Bronchial epithelial cell (primary cell): ENCODE results near the gene RHBDL2. TPM values are rescaled to one million over a fixed set of nuclear protein-coding genes. Genes with fewer than 3 reads are reported as not detected.
"Not testable (repeated sequence)": the region's sequence is repeated elsewhere in the genome, so short reads cannot be mapped to it uniquely, and the experiment has no call there.

Source experiments
- DNase-seq: peaks from one replicate; pipeline ENCODE4 v3.0.0-alpha.2; 2010; ENCODE audit warnings: low read depth
- FAIRE-seq: peaks from 2 replicates; lab custom pipeline; 2011; peaks lifted over from hg19 to GRCh38; lab: Jason Lieb, UNC
- H3K27me3 ChIP-seq: 2 replicates; pipeline ENCODE4 v1.5.1; 2011; ENCODE audit warnings: low read length; ENCODE audit not compliant: control insufficient read depth, insufficient read depth
- H3K36me3 ChIP-seq: 2 replicates; pipeline ENCODE4 v1.5.1; 2011; ENCODE audit warnings: low read length; ENCODE audit not compliant: control insufficient read depth, insufficient read depth
- H3K4me3 ChIP-seq: 2 replicates; pipeline ENCODE4 v1.5.1; 2011; ENCODE audit warnings: mild to moderate bottlenecking, low read depth, low read length, control low read depth
- CTCF ChIP-seq: IDR thresholded peaks from 2 replicates; pipeline ENCODE4 v1.5.1; 2011; ENCODE audit warnings: mild to moderate bottlenecking, moderate library complexity, low read length, control low read depth, inconsistent platforms; ENCODE audit not compliant: insufficient read depth, severe bottlenecking
- total RNA-seq: library from RNA; depleted of rRNA; stranded (reverse); fragments of >200 nt; gene quantifications from 2 replicates; pipeline ENCODE4 v1.2.1, GENCODE V29; 2014

RHBDL2 gene
- total RNA-seq, 1 donor from 2014 or later, result 5.0 TPM

- no peak for DNase-seq
- Histone ChIP-seq H3K36me3 (peaks cover 10% of the 10 kb centered on the region), H3K27me3 (no peaks in the 10 kb centered on the region), H3K4me3 (no peak overlapping the region)
- TF ChIP-seq CTCF, result no peak
- FAIRE-seq, result no peak
Observed at GRCh38 chr1:38917772-38918171, 23.9 kb downstream of the RHBDL2 start.

GRCh38 chr1:38917337-38917736 lies 24.3 kb downstream of the RHBDL2 start:
- Histone ChIP-seq H3K36me3 (peaks cover 10% of the 10 kb centered on the region), H3K4me3 (no peak overlapping the region), H3K27me3 (no peaks in the 10 kb centered on the region)
- TF ChIP-seq CTCF, result no peak
- FAIRE-seq, result no peak
- DNase-seq, result no peak

GRCh38 chr1:38915352-38915948 lies 26.2 kb downstream of the RHBDL2 start:
- Histone ChIP-seq H3K36me3 (peaks cover 10% of the 10 kb centered on the region), H3K4me3 (no peak overlapping the region), H3K27me3 (no peaks in the 10 kb centered on the region)
- FAIRE-seq (peak; percentile 86), DNase-seq (peak; percentile 11)
- TF ChIP-seq CTCF, result no peak

- H3K36me3 ChIP-seq, H3K27me3 ChIP-seq, DNase-seq, FAIRE-seq, H3K4me3 ChIP-seq: not testable (repeated sequence)
Observed at GRCh38 chr1:38914908-38915307, 26.7 kb downstream of the RHBDL2 start.

- no peak for DNase-seq
- Histone ChIP-seq H3K36me3 (peaks cover 4% of the 10 kb centered on the region), H3K4me3 (no peak overlapping the region), H3K27me3 (no peaks in the 10 kb centered on the region)
- FAIRE-seq, result no peak
- TF ChIP-seq CTCF, result no peak
Observed at GRCh38 chr1:38908821-38909220, 32.8 kb downstream of the RHBDL2 start.

GRCh38 chr1:38905985-38906384 lies 35.6 kb downstream of the RHBDL2 start:
- FAIRE-seq, result no peak
- no peak for DNase-seq
- H3K4me3 ChIP-seq, result no peak overlapping the region
- no peak for TF ChIP-seq CTCF
- peaks cover 4% of the 10 kb centered on the region for H3K36me3 ChIP-seq
- H3K27me3 ChIP-seq, result no peaks in the 10 kb centered on the region
